IMR-90 (cell line): ENCODE data around the gene TSN. TPM values are rescaled to one million over a fixed set of nuclear protein-coding genes. Genes with fewer than 3 reads are reported as not detected.

ENCODE experiments used
- ATAC-seq: fragments of 200-7000 bp; cut with Tn5 transposase; 2 replicates; pipeline ENCODE4 v1.9.1; 2020; ENCODE audit warnings: low read depth, mild to moderate bottlenecking, moderate library complexity
- BruUV-seq: library from RNA; stranded (reverse); fragments of 400-500 nt; replicated peaks from 2 replicates; lab custom pipeline; 2021; lab: Mats Ljungman, UMichigan
- CTCF ChIA-PET: fragments of 300-600 bp; formaldehyde crosslinking; extraction: SDS; loops from one replicate; lab custom pipeline; 2021; ENCODE audit warnings: antibody characterized with exemption; lab: Yijun Ruan, JAX
- POLR2A ChIA-PET: fragments of 300-600 bp; sonication (Branson Sonifier 250); formaldehyde crosslinking; loops from one replicate; lab custom pipeline; 2022; ENCODE audit warnings: antibody characterized with exemption; ENCODE audit not compliant: unreplicated experiment; lab: Charles Lee
- DNase-seq: peaks from one replicate; pipeline ENCODE4 v3.0.0; 2013
- H2AFZ ChIP-seq: replicated peaks from 2 replicates; pipeline ENCODE3; 2013; ENCODE audit warnings: low read length, mild to moderate bottlenecking; ENCODE audit not compliant: poor library complexity
- H2AK5ac ChIP-seq: 2 replicates; pipeline ENCODE4 v1.6.1; 2013; ENCODE audit warnings: low read depth, low read length, inconsistent platforms
- H2AK9ac ChIP-seq: replicated peaks from 2 replicates; pipeline ENCODE3; 2013; ENCODE audit warnings: mild to moderate bottlenecking, low read depth, low read length, moderate library complexity; ENCODE audit not compliant: poor library complexity
- H2BK120ac ChIP-seq: 2 replicates; pipeline ENCODE4 v1.6.1; 2013; ENCODE audit warnings: low read depth, low read length, inconsistent platforms
- H2BK15ac ChIP-seq: 3 replicates; pipeline ENCODE4 v1.6.1; 2013; ENCODE audit warnings: low read depth, low read length, inconsistent platforms
- H2BK20ac ChIP-seq: 2 replicates; pipeline ENCODE4 v1.6.1; 2013; ENCODE audit warnings: low read depth, mild to moderate bottlenecking, inconsistent platforms, low read length, moderate library complexity
- H2BK5ac ChIP-seq: 2 replicates; pipeline ENCODE4 v1.6.1; 2013; ENCODE audit warnings: mild to moderate bottlenecking, low read depth, low read length, inconsistent platforms; ENCODE audit not compliant: poor library complexity, severe bottlenecking
- H3K14ac ChIP-seq: replicated peaks from 2 replicates; pipeline ENCODE4 v1.6.1; 2013; ENCODE audit warnings: low read depth, low read length, inconsistent platforms
- H3K18ac ChIP-seq: 2 replicates; pipeline ENCODE4 v1.6.1; 2013; ENCODE audit warnings: low read depth, low read length, control low read depth
- H3K23ac ChIP-seq: 2 replicates; pipeline ENCODE4 v1.6.1; 2013; ENCODE audit warnings: low read depth, low read length, inconsistent platforms
- H3K27ac ChIP-seq: 2 replicates; pipeline ENCODE4 v1.5.1; 2013; ENCODE audit warnings: mild to moderate bottlenecking, control low read depth, low read length; ENCODE audit not compliant: insufficient read depth
- H3K27me3 ChIP-seq: 2 replicates; pipeline ENCODE4 v1.6.1; 2013; ENCODE audit warnings: low read length; ENCODE audit not compliant: control insufficient read depth, insufficient read depth
- H3K36me3 ChIP-seq: 2 replicates; pipeline ENCODE4 v1.6.1; 2013; ENCODE audit warnings: low read length, mixed read lengths; ENCODE audit not compliant: control insufficient read depth, insufficient read depth
- H3K4ac ChIP-seq: 2 replicates; pipeline ENCODE4 v1.6.1; 2013; ENCODE audit warnings: low read depth, low read length, inconsistent platforms
- H3K4me1 ChIP-seq: 2 replicates; pipeline ENCODE4 v1.6.1; 2013; ENCODE audit warnings: low read length, mixed read lengths; ENCODE audit not compliant: control insufficient read depth, insufficient read depth
- H3K4me2 ChIP-seq: 2 replicates; pipeline ENCODE4 v1.6.1; 2013; ENCODE audit warnings: low read depth, mild to moderate bottlenecking, control low read depth, low read length, moderate library complexity
- H3K4me3 ChIP-seq: 2 replicates; pipeline ENCODE4 v1.5.1; 2013; ENCODE audit warnings: low read depth, mild to moderate bottlenecking, control low read depth, low read length, moderate library complexity; ENCODE audit not compliant: insufficient read depth
- H3K56ac ChIP-seq: 2 replicates; pipeline ENCODE4 v1.6.1; 2013; ENCODE audit warnings: low read length, inconsistent platforms; ENCODE audit not compliant: insufficient read depth; ENCODE audit errors: extremely low read depth
- H3K79me1 ChIP-seq, 2 experiments: 2 replicates each; pipeline ENCODE4 v1.6.1; 2013; ENCODE audit warnings: low read length in 2 of 2, inconsistent platforms in 1 of 2, low read depth in 1 of 2
- H3K9ac ChIP-seq: 2 replicates; pipeline ENCODE4 v1.6.1; 2013; ENCODE audit warnings: low read depth, low read length, control low read depth
- H3K9me1 ChIP-seq: 2 replicates; pipeline ENCODE4 v1.6.1; 2013; ENCODE audit warnings: low read length, inconsistent platforms; ENCODE audit not compliant: insufficient read depth
- H3K9me3 ChIP-seq: 2 replicates; pipeline ENCODE4 v1.6.1; 2013; ENCODE audit warnings: low read length; ENCODE audit not compliant: control insufficient read depth, insufficient read depth
- H4K20me1 ChIP-seq: 2 replicates; pipeline ENCODE4 v1.6.1; 2013; ENCODE audit warnings: low read length, inconsistent platforms; ENCODE audit not compliant: insufficient read depth
- H4K5ac ChIP-seq: 2 replicates; pipeline ENCODE4 v1.6.1; 2013; ENCODE audit warnings: mild to moderate bottlenecking, low read depth, low read length, control low read depth
- H4K8ac ChIP-seq, 2 experiments: 2 replicates each; pipeline ENCODE4 v1.6.1; 2013; ENCODE audit warnings: low read depth in 2 of 2, low read length in 2 of 2, control low read depth in 1 of 2, inconsistent platforms in 1 of 2
- H4K91ac ChIP-seq: 2 replicates; pipeline ENCODE4 v1.6.1; 2013; ENCODE audit warnings: low read depth, low read length, inconsistent platforms; ENCODE audit not compliant: insufficient read depth
- BHLHE40 ChIP-seq: fragments of 150-350 bp; IDR thresholded peaks from 2 replicates; pipeline ENCODE4 v1.6.1; 2016; ENCODE audit warnings: mild to moderate bottlenecking, low read depth, low read length
- CEBPB ChIP-seq: IDR thresholded peaks from 2 replicates; pipeline ENCODE4 v1.6.1; 2012; ENCODE audit warnings: low read depth, low read length, improper control_type of control experiment
- CHD1 ChIP-seq: IDR thresholded peaks from 2 replicates; pipeline ENCODE4 v1.6.1; 2012; ENCODE audit warnings: low read depth, low read length, improper control_type of control experiment
- CTCF ChIP-seq: conservative IDR thresholded peaks from 2 replicates; pipeline ENCODE4 v1.5.1; 2012; ENCODE audit warnings: mild to moderate bottlenecking, low read depth, low read length, improper control_type of control experiment
- ELK1 ChIP-seq: fragments of 150-350 bp; IDR thresholded peaks from 2 replicates; pipeline ENCODE4 v1.6.1; 2016; ENCODE audit warnings: low read depth, mild to moderate bottlenecking, low read length, moderate library complexity, borderline replicate concordance
- FOS ChIP-seq: fragments of 150-350 bp; IDR thresholded peaks from 2 replicates; pipeline ENCODE4 v1.6.1; 2016; ENCODE audit warnings: low read depth, low read length
- MAFK ChIP-seq: IDR thresholded peaks from 2 replicates; pipeline ENCODE4 v1.6.1; 2012; ENCODE audit warnings: low read depth, low read length, improper control_type of control experiment
- MXI1 ChIP-seq: IDR thresholded peaks from 2 replicates; pipeline ENCODE4 v1.6.1; 2012; ENCODE audit warnings: low read depth, mild to moderate bottlenecking, low read length, moderate library complexity, borderline replicate concordance
- NFE2L2 ChIP-seq: fragments of 150-350 bp; IDR thresholded peaks from 2 replicates; pipeline ENCODE4 v1.6.1; 2016; ENCODE audit warnings: low read depth, mild to moderate bottlenecking, low read length
- RAD21 ChIP-seq: IDR thresholded peaks from 2 replicates; pipeline ENCODE4 v1.6.1; 2012; ENCODE audit warnings: low read length, improper control_type of control experiment
- RCOR1 ChIP-seq: IDR thresholded peaks from 2 replicates; pipeline ENCODE4 v1.6.1; 2012; ENCODE audit warnings: mild to moderate bottlenecking, low read length, improper control_type of control experiment; ENCODE audit not compliant: insufficient replicate concordance
- RFX5 ChIP-seq: IDR thresholded peaks from 2 replicates; pipeline ENCODE4 v1.8.0; 2012; ENCODE audit warnings: low read depth, mild to moderate bottlenecking, low read length, moderate library complexity
- SMC3 ChIP-seq: fragments of 150-350 bp; IDR thresholded peaks from 2 replicates; pipeline ENCODE4 v1.6.1; 2016; ENCODE audit warnings: low read depth, mild to moderate bottlenecking, antibody characterized with exemption, low read length, moderate library complexity
- USF2 ChIP-seq: fragments of 150-350 bp; IDR thresholded peaks from 2 replicates; pipeline ENCODE4 v1.6.1; 2017; ENCODE audit warnings: mild to moderate bottlenecking, antibody characterized with exemption, low read length, low read depth
- WGBS, 2 experiments: methylation state at CpG; one replicate each; pipeline versions ENCODE4 v1.1.5 to v1.1.7; 2013; ENCODE audit warnings: missing lambda C conversion rate in 2 of 2; ENCODE audit not compliant: insufficient read length in 1 of 2; ENCODE audit errors: extremely low coverage in 2 of 2; 5-methylcytosine and 5-hydroxymethylcytosine counted together
- dilution Hi-C: fragments of 300-500 bp; cut with HindIII; formaldehyde crosslinking; loops from one replicate; pipeline ENCODE4 v1.14.3; 2018; ENCODE audit warnings: low sequenced_read_pairs; ENCODE audit not compliant: unreplicated experiment
- in situ Hi-C: fragments of 300-500 bp; cut with MboI; formaldehyde crosslinking; loops from 3 replicates; pipeline ENCODE4 v1.14.3; 2019; ENCODE audit warnings: low sequenced_read_pairs, inconsistent platforms, mixed read lengths
- intact Hi-C: fragments of 100-400 bp; cut with micrococcal nuclease; formaldehyde crosslinking; loops from 2 replicates; pipeline ENCODE4 v1.10.0; 2022
- polyA plus RNA-seq, 3 experiments: library from polyadenylated mRNA; depleted of rRNA; stranded (reverse); fragments of >200 nt; gene quantifications; 2 replicates each; pipeline ENCODE4 v1.2.3, GENCODE V29; 2012; ENCODE audit warnings: low replicate concordance in 1 of 3
- total RNA-seq: library from RNA; depleted of rRNA; stranded (reverse); fragments of >200 nt; gene quantifications from 2 replicates; pipeline ENCODE4 v1.2.3, GENCODE V29; 2012

Gene TSN
- total and polyA plus RNA-seq, 2 of the 4 experiments (the other 2 are of a cell fraction) = 31.0 to 56.3 TPM

GRCh38 chr2:121803503-121803902 is 48.1 kb downstream of the TSN start:
- no peak overlapping the region for H2BK15ac ChIP-seq
- H3K27ac ChIP-seq = no peak overlapping the region
- peaks cover 9% of the 10 kb centered on the region for H3K27me3 ChIP-seq
- no peak overlapping the region for H3K23ac ChIP-seq
- intact Hi-C loops (no loop called here), dilution Hi-C loops (no loop called here), in situ Hi-C loops (loop anchor here (25.0 kb wide), 1 partner anchor 659 kb away; no protein-coding TSS in a partner anchor)
- no peak overlapping the region for H3K56ac ChIP-seq
- H3K4me2 ChIP-seq = no peak overlapping the region
- ATAC-seq = no peak
- CTCF ChIA-PET = interaction anchor here (0.6 to 1.2 kb wide), 3 partner anchors 8 to 1121 kb away, joined by 3 read pairs; no protein-coding TSS in a partner anchor
- no CpG with 5 or more reads among the region's 2 CpGs for WGBS, 2 experiments
- no peaks in the 10 kb centered on the region for H3K9me1 ChIP-seq
- H2AK5ac ChIP-seq = no peak overlapping the region
- H3K9ac ChIP-seq = no peak overlapping the region
- no peaks in the 10 kb centered on the region for H3K79me1 ChIP-seq
- BruUV-seq = no TSS peak
- H2AFZ ChIP-seq = no peak overlapping the region
- no peak overlapping the region for H3K4ac ChIP-seq
- no peaks in the 10 kb centered on the region for H4K20me1 ChIP-seq
- H4K91ac ChIP-seq = no peak overlapping the region
- no peak overlapping the region for H2BK120ac ChIP-seq
- no peak overlapping the region for H4K5ac ChIP-seq
- H3K36me3 ChIP-seq = no peaks in the 10 kb centered on the region
- H2AK9ac ChIP-seq = no peak overlapping the region
- H3K18ac ChIP-seq = no peak overlapping the region
- H3K4me1 ChIP-seq = no peaks in the 10 kb centered on the region
- no peak overlapping the region for H3K14ac ChIP-seq
- H2BK20ac ChIP-seq = no peak overlapping the region
- no peak overlapping the region for H4K8ac ChIP-seq
- no peak overlapping the region for H3K4me3 ChIP-seq
- POLR2A ChIA-PET = interaction anchor here (0.6 kb wide), 1 partner anchor 67 kb away, joined by 5 read pairs; the partner anchor contains the start of gene NIFK
- no peak for TF ChIP-seq CTCF
- TF ChIP-seq MAFK = no peak
- no peak for TF ChIP-seq ELK1
- TF ChIP-seq MXI1 = no peak
- TF ChIP-seq CHD1 = no peak
- no peak for TF ChIP-seq BHLHE40
- TF ChIP-seq RCOR1 = no peak
- no peak for TF ChIP-seq RAD21
- no peak for TF ChIP-seq RFX5
- TF ChIP-seq USF2 = no peak
- TF ChIP-seq FOS = no peak
- TF ChIP-seq CEBPB = no peak
- TF ChIP-seq NFE2L2 = no peak
- TF ChIP-seq SMC3 = no peak
- no peak overlapping the region for H2BK5ac ChIP-seq
- DNase-seq = no peak
- H3K9me3 ChIP-seq = no peaks in the 10 kb centered on the region
